Kidney epithelial cell (primary cell): ENCODE data around the gene COL8A1. TPM values are rescaled to one million over a fixed set of nuclear protein-coding genes. Genes with fewer than 3 reads are reported as not detected.

ENCODE experiments used
- DNase-seq: peaks from one replicate; pipeline ENCODE4 v3.0.0-alpha.2; 2010; ENCODE audit warnings: low read depth
- H3K27me3 ChIP-seq: 2 replicates; pipeline ENCODE4 v1.6.0; 2011; ENCODE audit warnings: low read length; ENCODE audit not compliant: control insufficient read depth, insufficient read depth
- H3K36me3 ChIP-seq: 2 replicates; pipeline ENCODE4 v1.5.1; 2011; ENCODE audit warnings: low read length; ENCODE audit not compliant: control insufficient read depth, insufficient read depth
- H3K4me3 ChIP-seq: 2 replicates; pipeline ENCODE4 v1.5.1; 2011; ENCODE audit warnings: low read depth, mild to moderate bottlenecking, control low read depth, low read length
- CTCF ChIP-seq: IDR thresholded peaks from 2 replicates; pipeline ENCODE4 v1.5.1; 2011; ENCODE audit warnings: mild to moderate bottlenecking, moderate library complexity, low read length, control low read depth, inconsistent platforms; ENCODE audit not compliant: insufficient read depth, poor library complexity, severe bottlenecking
- total RNA-seq: library from RNA; depleted of rRNA; stranded (reverse); fragments of >200 nt; gene quantifications from 2 replicates; pipeline ENCODE4 v1.2.3, GENCODE V29; 2015

COL8A1 gene
- total RNA-seq, 1 donor from 2014 or later = 24.4 TPM

GRCh38 chr3:99668044-99668443 is 29.6 kb downstream of the COL8A1 start:
- Histone ChIP-seq H3K4me3 (no peak overlapping the region), H3K36me3 (no peaks in the 10 kb centered on the region), H3K27me3 (no peaks in the 10 kb centered on the region)
- no peak for TF ChIP-seq CTCF
- DNase-seq = no peak

GRCh38 chr3:99669879-99670555 is 31.6 kb downstream of the COL8A1 start:
- TF ChIP-seq CTCF = no peak
- no peaks in the 10 kb centered on the region for H3K27me3 ChIP-seq
- DNase-seq = no peak
- no peak overlapping the region for H3K4me3 ChIP-seq
- no peaks in the 10 kb centered on the region for H3K36me3 ChIP-seq

GRCh38 chr3:99670556-99670950 is 32.2 kb downstream of the COL8A1 start:
- DNase-seq = no peak
- Histone ChIP-seq H3K27me3 (no peaks in the 10 kb centered on the region), H3K4me3 (no peak overlapping the region), H3K36me3 (no peaks in the 10 kb centered on the region)
- no peak for TF ChIP-seq CTCF

GRCh38 chr3:99674086-99674789 is 35.8 kb downstream of the COL8A1 start:
- DNase-seq = no peak
- Histone ChIP-seq H3K36me3 (no peaks in the 10 kb centered on the region), H3K4me3 (no peak overlapping the region), H3K27me3 (no peaks in the 10 kb centered on the region)
- no peak for TF ChIP-seq CTCF

- no peak for TF ChIP-seq CTCF
- H3K27me3 ChIP-seq = no peaks in the 10 kb centered on the region
- DNase-seq = no peak
- H3K4me3 ChIP-seq = no peak overlapping the region
- no peaks in the 10 kb centered on the region for H3K36me3 ChIP-seq
Observed at GRCh38 chr3:99678023-99678422, 39.6 kb downstream of the COL8A1 start.
